HUES48 (cell line): ENCODE measurements around the gene STARD5.

ENCODE experiments used
- H3K27ac ChIP-seq: one replicate; pipeline ENCODE4 v1.7.0; 2013; ENCODE audit warnings: low read depth, low read length, inconsistent platforms
- H3K27me3 ChIP-seq: 2 replicates; pipeline ENCODE4 v1.6.1; 2013; ENCODE audit warnings: mild to moderate bottlenecking, low read length; ENCODE audit not compliant: control insufficient read depth, insufficient read depth
- H3K36me3 ChIP-seq: 2 replicates; pipeline ENCODE4 v1.6.1; 2013; ENCODE audit warnings: low read length; ENCODE audit not compliant: control insufficient read depth, insufficient read depth
- H3K4me1 ChIP-seq: 2 replicates; pipeline ENCODE4 v1.6.1; 2013; ENCODE audit warnings: mild to moderate bottlenecking, low read length; ENCODE audit not compliant: control insufficient read depth, insufficient read depth
- H3K4me3 ChIP-seq: 2 replicates; pipeline ENCODE4 v1.5.1; 2013; ENCODE audit warnings: mild to moderate bottlenecking, low read depth, low read length
- H3K9ac ChIP-seq: 2 replicates; pipeline ENCODE4 v1.6.1; 2013; ENCODE audit warnings: mild to moderate bottlenecking, low read depth, low read length, moderate library complexity
- H3K9me3 ChIP-seq: 2 replicates; pipeline ENCODE4 v1.6.1; 2013; ENCODE audit warnings: low read length; ENCODE audit not compliant: control insufficient read depth, insufficient read depth

Gene STARD5

GRCh38 chr15:81264072-81264857 is 59.7 kb downstream of the STARD5 start:
- Histone ChIP-seq H3K4me3 (no peak overlapping the region), H3K9ac (no peak overlapping the region), H3K9me3 (no peaks in the 10 kb centered on the region), H3K36me3 (no peaks in the 10 kb centered on the region), H3K27me3 (no peaks in the 10 kb centered on the region), H3K27ac (no peak overlapping the region), H3K4me1 (peaks cover 5% of the 10 kb centered on the region)

DNA sequence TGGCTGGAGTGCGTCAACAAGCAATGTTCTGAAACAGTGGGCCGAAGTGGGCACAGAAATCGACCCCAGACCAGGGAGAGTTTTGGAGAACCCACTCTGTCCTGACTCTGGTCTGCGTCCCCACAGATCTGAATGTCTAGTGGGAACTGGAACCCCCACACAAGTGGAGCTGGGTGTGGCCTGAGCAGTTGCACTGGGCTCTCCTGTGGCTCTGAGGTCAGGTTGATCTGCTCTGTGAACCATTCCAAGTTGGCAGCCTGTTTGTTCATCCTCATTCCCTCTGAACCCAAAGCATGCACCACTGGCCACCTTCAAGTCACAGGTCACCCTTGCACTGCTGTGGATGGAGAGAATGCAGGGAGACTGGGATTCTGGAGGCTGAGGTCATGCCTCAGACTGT is 60.5 kb downstream of the STARD5 start:
- Histone ChIP-seq H3K4me3 (no peak overlapping the region), H3K9me3 (no peaks in the 10 kb centered on the region), H3K4me1 (peaks cover 5% of the 10 kb centered on the region), H3K36me3 (no peaks in the 10 kb centered on the region), H3K9ac (no peak overlapping the region), H3K27ac (no peak overlapping the region), H3K27me3 (no peaks in the 10 kb centered on the region)

DNA sequence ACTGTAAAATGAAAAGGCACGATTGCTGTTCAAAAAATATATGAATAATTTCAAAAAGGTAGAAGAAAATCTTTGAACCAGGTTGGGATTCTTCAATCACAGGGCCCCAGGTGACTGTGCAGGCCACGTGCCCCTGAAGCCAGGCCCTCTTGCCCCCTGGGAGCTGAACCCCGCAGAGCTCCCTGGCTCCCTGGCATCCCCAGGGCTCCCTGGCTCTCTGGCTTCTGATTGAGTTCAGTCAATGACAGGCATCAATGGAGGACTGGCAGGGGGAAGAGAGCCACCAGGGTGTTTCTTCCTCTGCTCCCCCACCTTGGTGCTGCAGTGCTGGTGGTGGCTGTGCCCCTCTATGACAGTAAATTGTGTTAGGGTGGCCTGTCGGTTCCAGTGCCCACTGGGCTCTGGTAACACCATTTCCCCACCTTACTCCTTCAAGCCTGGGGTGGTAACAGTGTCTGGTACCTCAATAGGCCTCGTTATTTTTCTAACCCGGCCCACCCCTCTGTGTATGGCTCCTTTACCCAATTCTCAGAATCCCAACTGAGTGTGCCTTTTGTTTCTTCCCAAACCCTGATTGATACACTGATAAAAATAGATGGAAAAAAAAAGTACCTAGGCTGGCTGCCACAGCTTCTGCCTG is 62.6 kb downstream of the STARD5 start:
- Histone ChIP-seq H3K4me1 (peaks cover 5% of the 10 kb centered on the region), H3K9ac (no peak overlapping the region), H3K27ac (no peak overlapping the region), H3K36me3 (no peaks in the 10 kb centered on the region), H3K4me3 (no peak overlapping the region), H3K9me3 (no peaks in the 10 kb centered on the region), H3K27me3 (no peaks in the 10 kb centered on the region)

- Histone ChIP-seq H3K27me3 (no peaks in the 10 kb centered on the region), H3K27ac (no peak overlapping the region), H3K9ac (no peak overlapping the region), H3K9me3 (no peaks in the 10 kb centered on the region), H3K4me1 (no peaks in the 10 kb centered on the region), H3K36me3 (no peaks in the 10 kb centered on the region), H3K4me3 (no peak overlapping the region)
Observed at GRCh38 chr15:81259760-81260298, 64.1 kb downstream of the STARD5 start.
